LNCaP clone FGC (cell line): ENCODE results near the gene GCGR.

Experiments
- DNase-seq: peaks from one replicate; pipeline ENCODE4 v3.0.0-alpha.2; 2011; ENCODE audit warnings: low read depth
- H3K4me3 ChIP-seq: 2 replicates; pipeline ENCODE4 v1.5.1; 2011; ENCODE audit warnings: mild to moderate bottlenecking, low read depth, low read length, control low read depth
- TF ChIP-seq, protein P1 (sequence below): IDR thresholded peaks from 2 replicates; pipeline ENCODE4 v1.5.1; 2012; ENCODE audit warnings: mild to moderate bottlenecking; ENCODE audit not compliant: control insufficient read depth, insufficient read depth; ENCODE audit errors: extremely low read depth

The GCGR gene

GRCh38 chr17:81860756-81861568 is 57.0 kb downstream of the GCGR start:
- TF ChIP-seq, protein P1, sequence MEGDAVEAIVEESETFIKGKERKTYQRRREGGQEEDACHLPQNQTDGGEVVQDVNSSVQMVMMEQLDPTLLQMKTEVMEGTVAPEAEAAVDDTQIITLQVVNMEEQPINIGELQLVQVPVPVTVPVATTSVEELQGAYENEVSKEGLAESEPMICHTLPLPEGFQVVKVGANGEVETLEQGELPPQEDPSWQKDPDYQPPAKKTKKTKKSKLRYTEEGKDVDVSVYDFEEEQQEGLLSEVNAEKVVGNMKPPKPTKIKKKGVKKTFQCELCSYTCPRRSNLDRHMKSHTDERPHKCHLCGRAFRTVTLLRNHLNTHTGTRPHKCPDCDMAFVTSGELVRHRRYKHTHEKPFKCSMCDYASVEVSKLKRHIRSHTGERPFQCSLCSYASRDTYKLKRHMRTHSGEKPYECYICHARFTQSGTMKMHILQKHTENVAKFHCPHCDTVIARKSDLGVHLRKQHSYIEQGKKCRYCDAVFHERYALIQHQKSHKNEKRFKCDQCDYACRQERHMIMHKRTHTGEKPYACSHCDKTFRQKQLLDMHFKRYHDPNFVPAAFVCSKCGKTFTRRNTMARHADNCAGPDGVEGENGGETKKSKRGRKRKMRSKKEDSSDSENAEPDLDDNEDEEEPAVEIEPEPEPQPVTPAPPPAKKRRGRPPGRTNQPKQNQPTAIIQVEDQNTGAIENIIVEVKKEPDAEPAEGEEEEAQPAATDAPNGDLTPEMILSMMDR, result no peak
- peak overlapping the region; percentile 98 for H3K4me3 ChIP-seq
- peak; percentile 100 for DNase-seq

DNA sequence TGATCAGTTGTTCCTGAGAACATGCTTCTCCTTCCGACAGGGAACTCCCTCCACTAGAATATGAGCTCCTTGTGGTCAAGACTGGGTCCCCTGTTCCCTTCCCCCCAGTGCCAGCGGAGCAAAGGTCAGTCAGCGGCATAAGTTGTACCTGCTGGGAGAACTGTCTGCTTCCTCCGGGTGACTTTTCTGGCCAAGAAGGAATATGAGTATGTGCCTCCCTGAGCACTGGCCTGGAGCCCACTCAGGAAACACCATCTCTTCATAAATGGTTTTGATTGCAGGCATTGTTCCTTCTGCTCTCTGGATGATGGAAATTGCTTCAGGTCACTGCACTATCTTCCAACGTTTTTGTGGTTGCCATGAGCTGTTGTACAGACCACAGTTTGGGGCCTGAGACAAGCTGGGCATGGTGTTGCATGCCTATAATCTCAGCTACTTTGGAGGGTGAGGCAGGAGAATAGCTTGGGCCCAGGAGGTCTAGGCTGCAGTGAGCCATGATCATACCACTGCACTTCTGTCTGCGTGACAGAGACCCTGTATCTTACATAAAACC is 59.2 kb downstream of the GCGR start:
- TF ChIP-seq, protein P1, result no peak
- DNase-seq, result no peak
- no peak overlapping the region for H3K4me3 ChIP-seq
